ENCODE measurements around the gene CDC73. TPM values are rescaled to one million over a fixed set of nuclear protein-coding genes. Genes with fewer than 3 reads are reported as not detected.

The CDC73 gene
- total and polyA plus RNA-seq, 2 experiments from 2014 or later = 25.6 to 45.8 TPM

GRCh38 chr1:193301746-193302145 is 179.9 kb downstream of the CDC73 start:
- Histone ChIP-seq H3K36me3 (no peaks in the 10 kb centered on the region), H3K4me1 (ENCODE audit: low read depth) (no peaks in the 10 kb centered on the region), H3K27me3 (no peaks in the 10 kb centered on the region), H3K27ac (no peak overlapping the region), H3K9me3 (ENCODE audit: low read depth) (no peaks in the 10 kb centered on the region), H3K4me3 (no peak overlapping the region)
- no peak for DNase-seq (ENCODE audit: low read depth in 1 of 2, low spot score in 1 of 2)
- TF ChIP-seq CTCF (IDR thresholded peaks at IDR 0.05; ENCODE audit: low read depth, low read length) = no peak

- no peak for DNase-seq (ENCODE audit: low read depth in 1 of 2, low spot score in 1 of 2)
- no peaks in the 10 kb centered on the region for H3K27me3 ChIP-seq
- TF ChIP-seq CTCF (IDR thresholded peaks at IDR 0.05; ENCODE audit: low read depth, low read length) = no peak
- no peak overlapping the region for H3K4me3 ChIP-seq
- no peak overlapping the region for H3K27ac ChIP-seq
- H3K4me1 ChIP-seq (ENCODE audit: low read depth) = no peaks in the 10 kb centered on the region
- no peaks in the 10 kb centered on the region for H3K36me3 ChIP-seq
- no peaks in the 10 kb centered on the region for H3K9me3 ChIP-seq (ENCODE audit: low read depth)
These were observed 182.0 kb downstream of the CDC73 start for GRCh38 chr1:193303849-193304248.

Other genes with a start within 250 kb of the CDC73 start
- 17.5 and 34.4 TPM in 2 replicates for gene UCHL5, start 62.7 kb upstream of the CDC73 start, total RNA-seq
- 42.5 and 49.6 TPM in 2 replicates for gene UCHL5, start 62.7 kb upstream of the CDC73 start, polyA plus RNA-seq
- 93.1 and 139 TPM in 2 replicates for gene RO60, start 62.4 kb upstream of the CDC73 start, total RNA-seq
- gene RO60, start 62.4 kb upstream of the CDC73 start, polyA plus RNA-seq = 106 and 171 TPM in 2 replicates
- gene GLRX2, start 16.6 kb upstream of the CDC73 start, total RNA-seq = 5.0 and 7.7 TPM in 2 replicates
- gene GLRX2, start 16.6 kb upstream of the CDC73 start, polyA plus RNA-seq = 21.9 and 24.9 TPM in 2 replicates
- gene B3GALT2, start 64.6 kb downstream of the CDC73 start, total RNA-seq = 1.5 and 1.7 TPM in 2 replicates
- gene B3GALT2, start 64.6 kb downstream of the CDC73 start, polyA plus RNA-seq = 0.73 and 1.8 TPM in 2 replicates

Measured in cardiac muscle cell (in vitro differentiated cells and primary cell).